HG03575 (cell line): ENCODE data around the gene NRP2.

Experiments
- ATAC-seq: cut with Tn5 transposase; IDR thresholded peaks from one replicate; pipeline ENCODE4 v1.9.1; 2021; ENCODE audit not compliant: unreplicated experiment, insufficient number of reproducible peaks, low FRiP score; ENCODE audit errors: extremely low read depth

Gene NRP2, protein sequence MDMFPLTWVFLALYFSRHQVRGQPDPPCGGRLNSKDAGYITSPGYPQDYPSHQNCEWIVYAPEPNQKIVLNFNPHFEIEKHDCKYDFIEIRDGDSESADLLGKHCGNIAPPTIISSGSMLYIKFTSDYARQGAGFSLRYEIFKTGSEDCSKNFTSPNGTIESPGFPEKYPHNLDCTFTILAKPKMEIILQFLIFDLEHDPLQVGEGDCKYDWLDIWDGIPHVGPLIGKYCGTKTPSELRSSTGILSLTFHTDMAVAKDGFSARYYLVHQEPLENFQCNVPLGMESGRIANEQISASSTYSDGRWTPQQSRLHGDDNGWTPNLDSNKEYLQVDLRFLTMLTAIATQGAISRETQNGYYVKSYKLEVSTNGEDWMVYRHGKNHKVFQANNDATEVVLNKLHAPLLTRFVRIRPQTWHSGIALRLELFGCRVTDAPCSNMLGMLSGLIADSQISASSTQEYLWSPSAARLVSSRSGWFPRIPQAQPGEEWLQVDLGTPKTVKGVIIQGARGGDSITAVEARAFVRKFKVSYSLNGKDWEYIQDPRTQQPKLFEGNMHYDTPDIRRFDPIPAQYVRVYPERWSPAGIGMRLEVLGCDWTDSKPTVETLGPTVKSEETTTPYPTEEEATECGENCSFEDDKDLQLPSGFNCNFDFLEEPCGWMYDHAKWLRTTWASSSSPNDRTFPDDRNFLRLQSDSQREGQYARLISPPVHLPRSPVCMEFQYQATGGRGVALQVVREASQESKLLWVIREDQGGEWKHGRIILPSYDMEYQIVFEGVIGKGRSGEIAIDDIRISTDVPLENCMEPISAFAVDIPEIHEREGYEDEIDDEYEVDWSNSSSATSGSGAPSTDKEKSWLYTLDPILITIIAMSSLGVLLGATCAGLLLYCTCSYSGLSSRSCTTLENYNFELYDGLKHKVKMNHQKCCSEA

DNA sequence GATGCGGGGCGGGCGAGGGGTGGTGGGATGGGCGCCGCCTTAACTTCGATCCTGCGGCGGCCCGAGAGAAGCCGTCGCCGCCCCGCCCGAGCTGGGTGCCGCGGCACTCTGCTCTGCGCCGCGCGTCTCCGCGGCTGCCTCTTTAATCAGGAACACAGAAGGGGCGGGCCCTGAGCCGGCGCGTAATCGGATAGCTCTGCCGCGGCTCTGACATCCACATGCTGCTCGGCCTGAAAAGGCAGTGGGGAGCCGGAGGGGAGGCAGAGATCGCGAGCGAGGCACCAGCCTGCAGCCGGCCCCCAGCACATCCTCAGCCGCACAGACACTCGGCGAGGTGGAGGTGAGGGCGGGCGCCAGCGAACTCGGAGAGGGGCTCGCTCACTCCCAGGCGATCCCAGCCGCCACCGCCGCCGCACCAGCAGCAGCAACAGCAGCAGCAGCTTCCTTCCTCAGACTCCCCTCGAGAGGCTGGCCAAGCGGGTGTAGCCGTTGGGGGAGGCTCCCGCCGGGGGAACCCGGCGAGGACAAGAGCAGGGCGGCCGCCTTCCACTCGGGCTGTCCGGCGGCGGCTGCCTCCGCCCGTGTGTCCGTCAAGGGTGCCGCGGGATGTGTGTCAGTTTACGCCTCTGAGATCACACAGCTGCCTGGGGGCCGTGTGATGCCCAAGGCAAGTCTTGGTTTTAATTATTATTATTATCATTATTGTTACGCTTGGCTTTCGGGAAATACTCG is at the start of gene NRP2:
TSS of gene NRP2 (plus strand) at position 263 of the 732 bp plus-strand sequence. CDS start 790 bp downstream, outside the sequence.
- no peak for ATAC-seq

DNA sequence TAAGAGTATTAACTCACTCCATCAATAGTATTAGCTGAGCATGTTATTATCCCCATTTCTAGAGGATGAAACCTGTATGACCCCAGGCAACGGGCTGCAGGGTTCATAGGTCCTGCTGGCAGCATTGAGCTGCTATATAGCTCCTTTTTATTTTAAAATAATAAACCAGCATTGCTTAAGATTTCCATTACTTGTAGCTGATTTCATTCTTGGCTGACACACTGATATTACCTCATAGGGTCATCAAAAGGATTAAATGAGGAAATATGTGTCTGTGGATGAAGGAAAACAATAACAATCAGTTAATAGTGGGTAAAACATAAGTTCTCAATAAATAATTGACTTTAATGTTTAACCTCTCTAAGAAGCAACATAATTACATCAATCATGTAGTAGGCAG is 48.3 kb upstream of the NRP2 start:
- ATAC-seq: no peak

DNA sequence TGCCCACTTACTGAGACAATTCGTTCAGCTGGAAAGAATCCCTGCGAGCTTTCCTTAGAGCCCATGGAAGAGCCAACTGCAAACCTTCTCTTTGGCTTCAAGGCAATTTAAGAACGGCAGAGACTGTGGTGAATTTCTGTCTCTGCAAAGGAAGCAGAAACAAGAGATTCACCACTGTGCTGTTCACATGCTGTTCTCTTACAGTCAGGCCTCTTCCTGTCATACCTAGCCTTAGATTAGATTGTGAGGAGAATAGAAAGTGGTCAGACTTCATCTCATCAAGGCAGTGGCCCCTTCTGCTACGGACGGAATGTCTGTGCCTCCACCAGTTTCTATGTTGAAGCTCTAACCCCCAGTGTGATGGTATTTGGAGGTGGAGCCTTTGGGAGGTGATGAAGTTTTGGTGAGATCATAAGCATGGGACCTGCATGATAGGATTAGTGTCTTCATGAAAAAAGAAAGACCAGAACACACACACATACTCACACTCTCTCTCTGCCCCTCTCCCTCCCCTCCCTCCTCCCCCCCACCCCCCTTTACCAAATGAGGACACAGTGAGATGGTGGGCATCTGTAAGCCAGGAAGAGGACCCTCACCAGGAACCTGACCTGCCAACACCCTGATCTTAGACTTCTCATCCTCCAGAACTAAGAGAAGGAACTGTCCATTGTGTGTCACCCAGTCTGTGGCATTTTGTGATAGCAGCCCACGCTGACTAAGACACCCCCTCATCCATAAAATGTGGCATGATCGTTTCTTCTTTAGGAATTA is 45.6 kb upstream of the NRP2 start:
- no peak for ATAC-seq

DNA sequence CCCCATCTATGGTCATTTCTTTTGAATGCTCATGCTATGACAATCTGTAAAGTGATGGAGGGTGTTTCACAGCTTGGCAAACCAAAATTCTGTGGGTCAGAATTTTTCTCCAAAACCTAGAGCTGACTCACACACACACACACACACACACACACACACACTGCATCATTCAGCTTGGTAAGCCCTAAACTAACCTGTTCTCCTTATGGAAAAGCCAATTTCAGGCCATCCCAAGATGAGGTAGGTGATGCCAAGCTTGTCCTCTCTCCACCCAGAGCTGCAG is 45.0 kb upstream of the NRP2 start:
- ATAC-seq: no peak

DNA sequence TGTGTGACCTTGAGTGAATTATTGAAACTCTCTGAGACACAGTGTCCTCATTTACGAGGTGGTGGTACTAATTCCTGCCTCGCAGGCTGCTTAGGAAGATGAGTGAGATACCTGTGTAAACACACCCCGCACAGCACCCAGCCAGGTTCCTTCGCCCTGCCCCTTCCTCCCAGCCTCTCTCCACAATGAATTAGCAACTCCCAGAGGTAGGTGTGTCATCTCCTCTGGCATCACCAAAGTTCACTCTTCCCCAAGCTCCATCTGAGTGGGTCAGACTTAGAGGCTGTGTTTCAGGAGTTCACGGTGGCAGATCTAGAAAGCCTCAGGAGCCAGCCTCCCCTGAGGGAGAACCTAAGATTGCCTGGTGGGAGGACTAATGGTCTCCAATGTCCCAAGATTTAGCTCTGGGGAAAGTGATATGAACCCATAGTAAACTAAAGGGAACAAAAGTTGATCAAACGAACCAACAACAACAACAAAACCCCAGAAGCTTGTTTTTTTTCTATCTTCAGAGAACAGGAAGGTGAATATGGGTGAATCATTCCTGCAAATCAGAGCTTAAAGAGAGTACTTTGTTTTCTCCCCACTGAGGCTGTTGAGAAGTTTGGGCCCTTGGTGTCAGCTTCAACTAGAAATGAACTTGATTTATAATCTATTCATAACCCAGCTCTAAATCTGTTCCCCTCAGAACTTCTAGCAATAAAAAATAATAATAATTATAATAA is 44.4 kb upstream of the NRP2 start:
- ATAC-seq: no peak

- ATAC-seq: no peak
These were observed 41.6 kb upstream of the NRP2 start for GRCh38 chr2:205640716-205641115.

DNA sequence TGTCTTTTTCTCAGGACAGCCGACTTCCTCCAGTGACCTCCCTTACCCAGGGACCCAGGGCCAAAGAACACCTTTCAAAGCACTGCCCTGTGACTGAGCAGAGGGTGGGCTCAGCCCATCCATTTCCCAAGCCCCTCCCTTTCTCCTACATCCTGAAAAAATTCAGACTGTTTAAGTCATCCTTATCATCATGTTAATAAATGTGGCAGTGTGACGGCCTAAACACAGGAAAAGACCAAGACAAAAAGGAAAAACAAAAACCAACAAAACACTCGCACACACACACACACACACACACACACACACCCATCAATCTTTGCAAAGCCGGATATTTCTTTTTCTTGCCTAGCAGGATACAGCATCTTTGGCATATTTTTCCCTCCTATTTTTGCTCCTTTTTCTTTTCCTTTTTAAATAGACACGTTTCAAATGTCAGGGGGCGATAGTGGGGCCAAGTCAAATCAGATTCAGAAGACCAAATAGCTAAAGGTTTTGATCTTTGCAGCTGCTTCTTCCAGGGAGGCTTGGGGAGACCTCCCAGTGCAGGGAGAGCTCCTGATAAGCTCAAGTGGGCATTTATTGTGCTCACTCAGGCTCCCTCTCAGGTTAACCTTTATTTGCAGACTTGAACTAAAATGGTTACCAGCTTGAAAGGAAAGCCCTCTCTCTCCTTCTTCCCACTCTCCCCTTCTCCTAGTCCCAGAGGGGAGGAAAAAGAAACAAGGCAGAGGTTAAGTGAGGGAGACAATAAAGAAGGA is 39.5 kb upstream of the NRP2 start:
- no peak for ATAC-seq

- no peak for ATAC-seq
These were observed 38.9 kb upstream of the NRP2 start for GRCh38 chr2:205643391-205643885.

GRCh38 chr2:205644018-205644417 is 38.3 kb upstream of the NRP2 start:
- ATAC-seq: no peak

- ATAC-seq: peak; percentile 98
These were observed 35.6 kb upstream of the NRP2 start for GRCh38 chr2:205646680-205647079.

GRCh38 chr2:205650450-205650849 is 31.9 kb upstream of the NRP2 start:
- no peak for ATAC-seq

- ATAC-seq: no peak
These were observed 31.4 kb upstream of the NRP2 start for GRCh38 chr2:205650931-205651330.

DNA sequence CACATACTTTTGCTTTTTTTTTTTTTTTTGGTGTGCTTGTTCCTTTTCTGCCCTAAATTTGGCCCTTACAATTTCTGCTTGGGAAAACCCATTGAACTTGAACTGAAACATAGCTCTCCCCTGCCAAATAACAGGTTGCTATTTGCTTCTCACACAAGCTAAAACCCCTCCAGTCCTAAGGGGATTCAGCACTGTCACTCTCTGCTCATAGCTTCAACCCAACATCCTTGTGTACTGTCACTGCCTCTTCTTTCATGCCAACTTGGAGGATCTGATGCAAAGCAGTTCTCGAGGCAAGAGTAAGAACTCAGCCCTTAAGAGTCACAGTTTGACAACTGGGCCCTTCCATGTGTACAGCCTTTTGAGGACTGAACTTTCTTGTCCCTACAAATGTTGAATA is 30.6 kb upstream of the NRP2 start:
- ATAC-seq: no peak

DNA sequence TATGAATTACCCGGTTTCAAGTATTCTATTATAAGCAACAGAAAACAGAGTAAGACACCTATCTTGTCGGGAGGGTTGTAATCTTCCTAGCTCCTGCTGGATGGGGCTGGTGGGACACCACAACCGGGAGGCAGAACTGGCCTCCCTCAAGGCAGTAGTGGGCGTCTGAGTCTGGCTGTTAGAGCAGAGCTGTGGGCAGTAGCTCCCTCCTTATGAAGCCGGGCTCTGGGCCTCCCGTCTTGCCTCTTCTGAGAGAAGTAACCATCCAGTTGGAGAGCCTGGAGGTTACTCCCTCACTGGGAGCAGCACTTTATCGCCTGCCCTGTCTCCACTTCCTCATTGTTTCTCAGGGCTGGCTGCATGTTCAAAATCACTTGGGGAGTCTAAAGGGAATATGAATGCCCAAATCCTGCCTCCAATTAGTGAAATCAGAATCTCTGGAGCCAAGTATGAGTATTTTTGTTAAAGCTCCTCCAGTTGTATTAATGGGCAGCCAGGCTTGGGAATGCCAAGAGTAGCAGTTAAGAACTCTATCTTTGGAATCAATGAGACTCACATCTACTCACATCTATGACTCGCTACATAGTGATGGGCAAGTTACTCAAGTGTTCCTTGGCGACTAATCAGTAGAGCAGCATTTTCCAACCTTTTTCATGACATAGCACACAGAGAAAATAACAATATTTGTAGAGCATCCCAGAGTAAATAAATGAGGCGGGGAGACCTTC is 27.3 kb upstream of the NRP2 start:
- ATAC-seq: no peak

GRCh38 chr2:205655779-205656456 is 26.4 kb upstream of the NRP2 start:
- ATAC-seq: no peak

DNA sequence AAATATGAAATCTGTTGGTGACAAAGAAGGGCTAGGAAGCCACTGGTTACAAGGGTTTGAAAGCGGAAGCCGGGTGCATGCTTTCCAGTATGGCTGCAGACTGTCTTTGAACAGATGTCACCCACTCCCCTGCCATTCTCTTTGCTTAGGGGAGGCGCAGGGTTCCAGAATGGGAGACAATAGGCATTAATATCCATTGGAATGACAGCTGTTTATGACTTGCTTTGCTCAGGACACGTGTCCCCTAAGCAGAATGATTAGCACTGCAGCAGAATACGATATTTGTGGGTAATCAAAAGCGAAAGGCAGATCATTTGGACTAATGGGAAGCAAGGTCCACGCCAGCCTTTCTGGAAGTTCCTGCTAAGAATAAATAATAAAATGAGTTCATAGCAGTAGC is 25.8 kb upstream of the NRP2 start:
- ATAC-seq: no peak
